WI38 (cell line): ENCODE results near the gene CES3.
"Not testable (repeated sequence)": the region's sequence is repeated elsewhere in the genome, so short reads cannot be mapped to it uniquely, and the experiment has no call there.

Source experiments
- H3K4me3 ChIP-seq: 2 replicates; pipeline ENCODE4 v1.5.1; 2011; ENCODE audit warnings: low read depth, mild to moderate bottlenecking, control low read depth, low read length
- TF ChIP-seq, protein P1 (sequence below): IDR thresholded peaks from 2 replicates; pipeline ENCODE4 v1.5.1; 2012; ENCODE audit warnings: low read depth, mild to moderate bottlenecking, control low read depth, low read length

The CES3 gene

DNA sequence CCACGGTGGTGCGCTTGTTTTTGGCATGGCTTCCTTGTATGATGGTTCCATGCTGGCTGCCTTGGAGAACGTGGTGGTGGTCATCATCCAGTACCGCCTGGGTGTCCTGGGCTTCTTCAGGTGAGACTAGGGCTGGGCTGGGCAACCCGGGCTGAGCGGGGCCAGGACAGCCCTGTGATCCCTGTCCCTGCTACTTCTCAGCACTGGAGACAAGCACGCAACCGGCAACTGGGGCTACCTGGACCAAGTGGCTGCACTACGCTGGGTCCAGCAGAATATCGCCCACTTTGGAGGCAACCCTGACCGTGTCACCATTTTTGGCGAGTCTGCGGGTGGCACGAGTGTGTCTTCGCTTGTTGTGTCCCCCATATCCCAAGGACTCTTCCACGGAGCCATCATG lies 20.8 kb upstream of the CES3 start:
- H3K4me3 ChIP-seq = no peak overlapping the region
- TF ChIP-seq, protein P1, sequence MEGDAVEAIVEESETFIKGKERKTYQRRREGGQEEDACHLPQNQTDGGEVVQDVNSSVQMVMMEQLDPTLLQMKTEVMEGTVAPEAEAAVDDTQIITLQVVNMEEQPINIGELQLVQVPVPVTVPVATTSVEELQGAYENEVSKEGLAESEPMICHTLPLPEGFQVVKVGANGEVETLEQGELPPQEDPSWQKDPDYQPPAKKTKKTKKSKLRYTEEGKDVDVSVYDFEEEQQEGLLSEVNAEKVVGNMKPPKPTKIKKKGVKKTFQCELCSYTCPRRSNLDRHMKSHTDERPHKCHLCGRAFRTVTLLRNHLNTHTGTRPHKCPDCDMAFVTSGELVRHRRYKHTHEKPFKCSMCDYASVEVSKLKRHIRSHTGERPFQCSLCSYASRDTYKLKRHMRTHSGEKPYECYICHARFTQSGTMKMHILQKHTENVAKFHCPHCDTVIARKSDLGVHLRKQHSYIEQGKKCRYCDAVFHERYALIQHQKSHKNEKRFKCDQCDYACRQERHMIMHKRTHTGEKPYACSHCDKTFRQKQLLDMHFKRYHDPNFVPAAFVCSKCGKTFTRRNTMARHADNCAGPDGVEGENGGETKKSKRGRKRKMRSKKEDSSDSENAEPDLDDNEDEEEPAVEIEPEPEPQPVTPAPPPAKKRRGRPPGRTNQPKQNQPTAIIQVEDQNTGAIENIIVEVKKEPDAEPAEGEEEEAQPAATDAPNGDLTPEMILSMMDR = no peak

DNA sequence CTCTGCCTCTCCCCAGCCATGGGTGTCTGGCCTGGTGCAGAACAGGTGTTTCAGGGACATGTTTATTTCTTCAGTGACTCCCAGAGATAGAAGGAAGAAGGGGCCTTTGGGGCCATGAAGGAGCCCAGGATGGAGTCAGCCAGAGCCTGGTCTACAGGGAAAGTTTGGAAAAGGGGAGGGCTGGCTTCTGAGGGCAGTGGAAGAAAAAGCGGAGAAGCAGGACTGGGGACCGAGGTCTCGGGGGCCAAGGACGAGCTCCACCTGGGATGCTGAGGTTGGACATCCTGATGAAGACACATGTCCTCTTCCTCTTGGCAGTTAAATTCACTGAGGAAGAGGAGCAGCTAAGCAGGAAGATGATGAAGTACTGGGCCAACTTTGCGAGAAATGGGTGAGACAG lies 18.1 kb upstream of the CES3 start:
- TF ChIP-seq, protein P1 = no peak
- H3K4me3 ChIP-seq = no peak overlapping the region

DNA sequence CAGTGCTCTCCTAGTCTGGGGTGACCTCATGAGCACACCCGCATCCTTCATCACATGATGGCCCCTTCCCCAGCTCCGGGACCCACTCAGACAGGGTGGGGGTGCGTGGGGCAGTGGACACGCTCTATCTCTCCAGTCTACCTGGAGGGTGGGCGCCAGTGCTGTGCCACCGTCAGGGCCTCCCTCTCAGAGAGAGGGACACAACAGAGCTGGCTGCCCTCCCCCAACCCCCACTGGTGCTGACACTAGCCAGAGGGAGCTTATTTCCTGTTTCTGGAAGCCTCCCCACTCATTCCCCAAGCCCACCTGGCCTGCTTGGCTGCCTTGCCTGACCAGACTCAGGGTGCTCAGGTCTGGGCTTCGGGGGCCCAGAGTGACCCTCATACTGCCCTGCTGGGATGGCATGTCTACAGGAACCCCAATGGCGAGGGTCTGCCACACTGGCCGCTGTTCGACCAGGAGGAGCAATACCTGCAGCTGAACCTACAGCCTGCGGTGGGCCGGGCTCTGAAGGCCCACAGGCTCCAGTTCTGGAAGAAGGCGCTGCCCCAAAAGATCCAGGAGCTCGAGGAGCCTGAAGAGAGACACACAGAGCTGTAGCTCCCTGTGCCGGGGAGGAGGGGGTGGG lies 17.5 kb upstream of the CES3 start:
- H3K4me3 ChIP-seq = no peak overlapping the region
- TF ChIP-seq, protein P1 = no peak

DNA sequence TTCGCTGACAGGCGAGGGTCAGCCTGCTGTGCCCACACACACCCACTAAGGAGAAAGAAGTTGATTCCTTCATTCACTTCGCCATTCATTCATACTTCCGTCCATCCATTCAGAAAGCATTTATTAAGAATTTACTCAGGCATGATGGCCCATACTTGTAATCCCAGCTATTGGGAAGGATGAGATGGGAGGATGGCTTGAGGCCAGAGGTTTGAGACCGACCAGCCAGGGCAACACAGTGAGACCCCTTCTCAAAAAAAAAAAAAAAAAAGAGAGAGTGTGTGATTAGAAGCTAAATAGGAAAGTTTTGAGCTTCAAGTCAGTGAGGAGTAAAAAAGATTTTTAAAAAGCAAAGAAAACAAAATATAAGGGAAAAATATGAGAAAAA lies 17.0 kb upstream of the CES3 start:
- TF ChIP-seq, protein P1 = no peak
- H3K4me3 ChIP-seq = no peak overlapping the region

DNA sequence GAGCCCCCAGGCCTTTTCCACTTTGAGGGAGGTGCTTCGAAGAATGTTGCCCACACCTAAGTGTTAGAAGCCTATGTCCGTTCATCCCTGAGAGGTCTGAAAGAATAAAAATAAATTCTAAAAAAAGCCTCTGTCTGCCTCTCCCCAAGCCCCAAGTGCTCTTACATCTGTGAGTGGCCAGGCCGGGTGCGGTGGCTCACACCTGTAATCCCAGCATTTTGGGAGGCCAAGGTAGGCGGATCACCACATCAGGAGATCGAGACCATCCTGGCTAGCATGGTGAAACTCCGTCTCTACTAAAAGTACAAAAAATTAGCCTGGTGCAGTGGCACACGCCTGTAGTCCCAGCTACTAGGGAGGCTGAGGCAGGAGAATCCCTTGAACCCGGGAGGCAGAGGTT lies 16.1 kb upstream of the CES3 start:
- not testable (repeated sequence) for H3K4me3 ChIP-seq

DNA sequence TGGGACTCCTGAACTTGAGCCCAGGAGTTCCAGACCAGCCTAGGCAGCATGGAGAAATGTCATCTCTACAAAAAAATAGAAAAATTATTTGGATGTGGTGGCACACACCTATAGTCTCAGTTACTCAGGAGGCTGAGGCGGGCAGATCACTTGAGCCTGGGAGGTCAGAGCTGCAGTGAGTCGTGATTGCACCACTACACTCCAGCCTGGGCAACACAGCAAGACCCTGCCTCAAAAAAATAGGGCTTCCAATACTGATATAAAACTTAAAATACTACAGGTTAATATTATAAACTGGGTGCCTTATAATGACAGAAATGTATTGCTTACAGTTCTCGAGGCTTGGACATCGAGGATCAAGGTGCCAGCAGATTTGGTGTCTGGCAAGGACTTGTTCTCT lies 15.1 kb upstream of the CES3 start:
- TF ChIP-seq, protein P1 = no peak
- no peak overlapping the region for H3K4me3 ChIP-seq

DNA sequence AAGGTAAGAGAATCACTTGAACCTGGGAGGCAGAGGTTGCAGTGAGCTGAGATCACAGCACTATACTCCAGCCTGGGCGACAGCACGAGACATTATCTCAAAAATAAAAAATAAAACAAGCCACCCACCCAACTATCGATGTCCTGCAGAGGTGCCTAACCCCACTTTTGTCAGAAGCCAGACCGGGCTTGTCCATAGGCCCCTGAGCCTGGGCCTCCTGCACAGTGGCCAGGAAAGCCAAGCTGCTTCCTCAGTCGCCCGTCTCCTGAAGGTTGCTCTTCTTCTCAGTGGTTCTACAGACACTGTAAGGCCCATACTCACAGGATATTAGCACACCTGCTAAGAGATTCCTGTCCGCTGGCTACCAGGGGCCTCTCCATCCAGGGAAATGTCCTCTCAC lies 14.5 kb upstream of the CES3 start:
- H3K4me3 ChIP-seq = no peak overlapping the region
- TF ChIP-seq, protein P1 = no peak

DNA sequence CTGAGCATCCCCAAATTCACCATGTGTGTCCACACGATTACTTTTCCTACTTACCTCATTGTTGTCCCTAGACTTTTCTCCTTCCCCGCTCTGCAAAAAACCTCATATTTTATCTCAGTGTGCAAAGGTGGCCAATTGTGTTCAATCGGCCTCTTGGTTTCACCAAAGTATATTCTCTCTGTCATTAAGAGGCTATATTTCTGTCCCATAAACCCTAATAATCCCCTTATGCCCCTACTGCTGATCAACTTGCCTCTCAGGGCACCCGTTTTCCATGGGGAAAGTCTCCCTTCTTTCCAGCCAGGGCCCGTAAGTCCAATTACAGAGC lies 14.1 kb upstream of the CES3 start:
- TF ChIP-seq, protein P1 = no peak
- no peak overlapping the region for H3K4me3 ChIP-seq
